Measurements from ENCODE around the gene FYN.

DNA sequence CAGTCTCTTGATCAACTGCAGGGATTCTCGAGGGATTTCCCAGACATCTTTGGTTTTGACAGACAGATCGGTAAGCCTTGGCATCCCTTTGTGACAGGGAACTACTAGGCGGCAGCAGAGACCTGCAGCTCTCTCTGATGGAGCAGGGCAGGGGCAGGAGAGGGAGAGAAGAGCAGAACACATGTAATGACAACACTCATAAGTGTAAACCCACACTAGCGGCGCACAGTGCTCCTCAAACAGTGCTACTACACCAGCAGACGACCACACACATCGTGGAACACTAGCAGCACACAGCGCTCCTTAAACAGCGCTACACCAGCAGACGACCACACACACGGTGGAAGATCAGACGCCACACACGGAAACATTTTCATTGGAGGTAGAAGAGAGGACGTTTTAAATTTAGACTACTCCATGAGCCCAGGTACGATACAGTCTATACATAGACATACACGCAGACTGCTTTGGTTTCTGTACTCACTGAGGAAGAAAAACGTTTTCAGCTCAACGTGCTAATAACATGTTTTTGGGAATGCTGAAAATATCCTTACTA, 173.0 kb downstream of the FYN start:
- TF ChIP-seq, protein P1, sequence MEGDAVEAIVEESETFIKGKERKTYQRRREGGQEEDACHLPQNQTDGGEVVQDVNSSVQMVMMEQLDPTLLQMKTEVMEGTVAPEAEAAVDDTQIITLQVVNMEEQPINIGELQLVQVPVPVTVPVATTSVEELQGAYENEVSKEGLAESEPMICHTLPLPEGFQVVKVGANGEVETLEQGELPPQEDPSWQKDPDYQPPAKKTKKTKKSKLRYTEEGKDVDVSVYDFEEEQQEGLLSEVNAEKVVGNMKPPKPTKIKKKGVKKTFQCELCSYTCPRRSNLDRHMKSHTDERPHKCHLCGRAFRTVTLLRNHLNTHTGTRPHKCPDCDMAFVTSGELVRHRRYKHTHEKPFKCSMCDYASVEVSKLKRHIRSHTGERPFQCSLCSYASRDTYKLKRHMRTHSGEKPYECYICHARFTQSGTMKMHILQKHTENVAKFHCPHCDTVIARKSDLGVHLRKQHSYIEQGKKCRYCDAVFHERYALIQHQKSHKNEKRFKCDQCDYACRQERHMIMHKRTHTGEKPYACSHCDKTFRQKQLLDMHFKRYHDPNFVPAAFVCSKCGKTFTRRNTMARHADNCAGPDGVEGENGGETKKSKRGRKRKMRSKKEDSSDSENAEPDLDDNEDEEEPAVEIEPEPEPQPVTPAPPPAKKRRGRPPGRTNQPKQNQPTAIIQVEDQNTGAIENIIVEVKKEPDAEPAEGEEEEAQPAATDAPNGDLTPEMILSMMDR (IDR thresholded peaks at IDR 0.05), result no peak
- no peak for TF ChIP-seq POLR2A (IDR thresholded peaks at IDR 0.05)

Measured in vagina (tissue), 2 donors.